ENCODE measurements around the gene NLGN2.

- TF ChIP-seq, protein P1, sequence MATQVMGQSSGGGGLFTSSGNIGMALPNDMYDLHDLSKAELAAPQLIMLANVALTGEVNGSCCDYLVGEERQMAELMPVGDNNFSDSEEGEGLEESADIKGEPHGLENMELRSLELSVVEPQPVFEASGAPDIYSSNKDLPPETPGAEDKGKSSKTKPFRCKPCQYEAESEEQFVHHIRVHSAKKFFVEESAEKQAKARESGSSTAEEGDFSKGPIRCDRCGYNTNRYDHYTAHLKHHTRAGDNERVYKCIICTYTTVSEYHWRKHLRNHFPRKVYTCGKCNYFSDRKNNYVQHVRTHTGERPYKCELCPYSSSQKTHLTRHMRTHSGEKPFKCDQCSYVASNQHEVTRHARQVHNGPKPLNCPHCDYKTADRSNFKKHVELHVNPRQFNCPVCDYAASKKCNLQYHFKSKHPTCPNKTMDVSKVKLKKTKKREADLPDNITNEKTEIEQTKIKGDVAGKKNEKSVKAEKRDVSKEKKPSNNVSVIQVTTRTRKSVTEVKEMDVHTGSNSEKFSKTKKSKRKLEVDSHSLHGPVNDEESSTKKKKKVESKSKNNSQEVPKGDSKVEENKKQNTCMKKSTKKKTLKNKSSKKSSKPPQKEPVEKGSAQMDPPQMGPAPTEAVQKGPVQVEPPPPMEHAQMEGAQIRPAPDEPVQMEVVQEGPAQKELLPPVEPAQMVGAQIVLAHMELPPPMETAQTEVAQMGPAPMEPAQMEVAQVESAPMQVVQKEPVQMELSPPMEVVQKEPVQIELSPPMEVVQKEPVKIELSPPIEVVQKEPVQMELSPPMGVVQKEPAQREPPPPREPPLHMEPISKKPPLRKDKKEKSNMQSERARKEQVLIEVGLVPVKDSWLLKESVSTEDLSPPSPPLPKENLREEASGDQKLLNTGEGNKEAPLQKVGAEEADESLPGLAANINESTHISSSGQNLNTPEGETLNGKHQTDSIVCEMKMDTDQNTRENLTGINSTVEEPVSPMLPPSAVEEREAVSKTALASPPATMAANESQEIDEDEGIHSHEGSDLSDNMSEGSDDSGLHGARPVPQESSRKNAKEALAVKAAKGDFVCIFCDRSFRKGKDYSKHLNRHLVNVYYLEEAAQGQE (IDR thresholded peaks at IDR 0.05; ENCODE audit: borderline replicate concordance): no peak
- TF ChIP-seq CTCF (IDR thresholded peaks at IDR 0.05; ENCODE audit: poor library complexity, severe bottlenecking): no peak
- no peak for TF ChIP-seq TAF1 (IDR thresholded peaks at IDR 0.05; ENCODE audit: low read depth)
- TF ChIP-seq EZH2 (IDR thresholded peaks at IDR 0.05; ENCODE audit: borderline replicate concordance, insufficient read depth, low read length, poor library complexity, severe bottlenecking): no peak
- no peak for TF ChIP-seq POLR2AphosphoS5 (IDR thresholded peaks at IDR 0.05)
- no peak for TF ChIP-seq RAD21 (conservative IDR thresholded peaks at IDR 0.05)
- no peak for TF ChIP-seq EP300 (conservative IDR thresholded peaks at IDR 0.05; ENCODE audit: poor library complexity, severe bottlenecking)
These were observed 23.6 kb downstream of the NLGN2 start for GRCh38 chr17:7431231-7431630.
